GM18499 (cell line): ENCODE measurements around the gene FGG.
"Not testable (repeated sequence)": the region's sequence is repeated elsewhere in the genome, so short reads cannot be mapped to it uniquely, and the experiment has no call there.

Experiments used
- ATAC-seq: cut with Tn5 transposase; IDR thresholded peaks from one replicate; pipeline ENCODE4 v1.9.1; 2021; ENCODE audit warnings: moderate number of reproducible peaks; ENCODE audit not compliant: insufficient read depth, unreplicated experiment

FGG gene

DNA sequence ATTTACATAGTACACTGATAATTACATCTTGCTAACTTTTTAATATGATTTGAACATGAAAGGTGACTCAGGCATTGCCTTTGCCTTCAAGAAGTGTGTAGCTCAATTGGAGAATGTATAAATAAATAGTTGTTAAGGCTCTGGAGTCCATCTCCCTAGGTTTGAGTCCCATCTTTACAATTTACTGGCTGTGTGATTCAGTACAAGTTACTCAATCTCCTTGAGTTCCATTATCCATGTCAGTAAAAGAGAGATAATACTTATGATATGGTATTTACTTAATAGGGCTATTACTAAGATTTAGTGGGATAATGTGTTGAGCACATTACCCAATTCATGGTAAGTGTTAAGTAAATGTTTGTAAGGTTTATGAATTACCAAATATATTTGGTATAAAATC, 1.9 kb upstream of the FGG start:
- ATAC-seq: no peak

DNA sequence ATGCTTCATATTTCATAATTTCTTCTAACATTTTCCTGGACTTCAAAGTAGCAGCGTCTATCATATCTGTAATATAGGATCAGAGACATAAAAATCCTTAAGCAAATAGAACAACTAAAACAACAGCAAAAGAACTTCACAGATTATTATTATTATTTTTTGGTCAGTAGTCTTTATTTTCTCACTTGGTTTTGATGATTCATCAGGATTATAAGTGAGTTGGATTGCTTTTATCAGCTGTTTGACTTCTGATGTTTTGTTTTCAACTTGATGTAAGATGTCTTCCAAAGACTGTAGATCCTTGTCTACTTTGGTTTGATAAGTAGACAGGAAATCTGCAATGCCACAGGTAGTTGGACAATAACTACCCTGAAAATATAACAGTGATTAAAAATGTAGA, 623 bp downstream of the FGG start:
- no peak for ATAC-seq

DNA sequence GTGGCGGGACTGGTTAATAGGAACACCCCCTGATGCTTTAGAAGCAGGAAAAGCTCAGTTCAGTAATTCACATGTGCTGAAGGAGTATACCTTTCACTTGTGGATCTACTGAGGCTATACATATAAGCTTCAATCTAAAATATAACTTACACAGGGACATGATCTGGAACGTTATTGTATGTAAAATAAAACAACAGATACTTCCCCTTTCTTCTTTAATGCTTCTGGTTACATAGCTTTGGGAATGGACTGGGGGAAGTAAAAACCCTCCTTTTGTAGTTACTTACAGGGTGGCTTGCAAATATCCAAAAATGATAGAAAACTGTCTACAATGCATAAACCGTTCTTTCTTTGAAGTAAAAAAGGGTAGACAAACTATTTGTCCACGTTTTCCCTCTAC, 1.9 kb downstream of the FGG start:
- no peak for ATAC-seq

DNA sequence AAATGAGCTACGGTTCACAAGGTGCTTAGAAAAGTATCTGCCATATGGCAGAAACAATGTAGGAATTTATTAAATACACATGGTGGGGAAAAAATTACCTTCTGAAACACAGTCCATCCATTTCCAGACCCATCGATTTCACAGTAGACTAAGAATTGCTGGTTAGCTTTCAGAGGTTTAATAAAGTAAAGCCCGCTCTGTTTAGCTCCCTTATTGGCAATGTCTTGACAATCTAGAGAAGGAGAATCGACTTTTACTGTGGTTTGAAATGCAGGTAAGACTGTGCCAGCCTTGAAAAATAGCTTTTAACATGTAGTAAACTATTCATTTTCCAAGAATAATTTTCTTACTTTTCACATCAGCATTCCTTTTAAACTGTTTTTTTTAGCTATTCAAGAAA, 2.9 kb downstream of the FGG start:
- ATAC-seq: no peak

DNA sequence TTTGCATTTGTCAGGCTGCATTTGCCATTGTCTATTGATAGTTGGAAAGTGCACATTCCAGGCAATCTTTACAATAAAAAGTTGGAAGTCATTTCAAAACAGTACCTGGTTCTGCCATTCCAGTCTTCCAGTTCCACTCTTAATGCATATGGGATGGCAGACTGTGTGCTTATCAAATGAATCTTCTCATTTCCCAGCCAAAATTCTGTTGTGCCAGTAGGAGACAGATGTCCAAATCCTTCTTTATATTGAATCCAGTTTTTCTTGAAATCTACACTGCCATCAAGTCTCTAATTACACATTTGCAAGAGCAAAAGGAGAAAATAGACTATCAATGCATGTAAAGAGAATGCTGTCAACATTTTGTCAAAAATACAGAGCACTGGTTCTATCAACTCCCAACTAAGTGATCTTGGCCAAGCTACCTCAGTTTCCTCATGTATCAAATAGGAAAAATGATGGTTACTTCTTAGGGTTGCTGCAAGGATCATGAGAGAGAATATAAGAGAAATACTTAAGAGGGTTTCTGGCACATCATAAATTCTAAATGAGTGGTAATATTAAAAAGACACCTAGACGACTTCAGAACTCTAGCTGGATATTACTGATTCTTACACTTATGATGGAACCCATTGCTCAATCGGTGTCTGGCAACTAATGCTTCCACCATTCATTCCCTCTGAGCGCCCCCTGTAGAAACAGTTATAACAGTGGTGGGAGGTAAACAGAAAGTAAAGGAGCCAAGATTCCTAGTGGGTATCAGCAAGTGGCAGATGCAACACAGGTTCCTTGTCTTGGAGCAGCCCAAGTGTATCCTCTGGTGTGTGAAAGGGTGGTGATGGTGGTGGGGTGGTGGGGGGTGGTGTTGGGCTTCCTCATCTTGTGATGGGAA, 3.8 kb downstream of the FGG start:
- ATAC-seq: no peak

DNA sequence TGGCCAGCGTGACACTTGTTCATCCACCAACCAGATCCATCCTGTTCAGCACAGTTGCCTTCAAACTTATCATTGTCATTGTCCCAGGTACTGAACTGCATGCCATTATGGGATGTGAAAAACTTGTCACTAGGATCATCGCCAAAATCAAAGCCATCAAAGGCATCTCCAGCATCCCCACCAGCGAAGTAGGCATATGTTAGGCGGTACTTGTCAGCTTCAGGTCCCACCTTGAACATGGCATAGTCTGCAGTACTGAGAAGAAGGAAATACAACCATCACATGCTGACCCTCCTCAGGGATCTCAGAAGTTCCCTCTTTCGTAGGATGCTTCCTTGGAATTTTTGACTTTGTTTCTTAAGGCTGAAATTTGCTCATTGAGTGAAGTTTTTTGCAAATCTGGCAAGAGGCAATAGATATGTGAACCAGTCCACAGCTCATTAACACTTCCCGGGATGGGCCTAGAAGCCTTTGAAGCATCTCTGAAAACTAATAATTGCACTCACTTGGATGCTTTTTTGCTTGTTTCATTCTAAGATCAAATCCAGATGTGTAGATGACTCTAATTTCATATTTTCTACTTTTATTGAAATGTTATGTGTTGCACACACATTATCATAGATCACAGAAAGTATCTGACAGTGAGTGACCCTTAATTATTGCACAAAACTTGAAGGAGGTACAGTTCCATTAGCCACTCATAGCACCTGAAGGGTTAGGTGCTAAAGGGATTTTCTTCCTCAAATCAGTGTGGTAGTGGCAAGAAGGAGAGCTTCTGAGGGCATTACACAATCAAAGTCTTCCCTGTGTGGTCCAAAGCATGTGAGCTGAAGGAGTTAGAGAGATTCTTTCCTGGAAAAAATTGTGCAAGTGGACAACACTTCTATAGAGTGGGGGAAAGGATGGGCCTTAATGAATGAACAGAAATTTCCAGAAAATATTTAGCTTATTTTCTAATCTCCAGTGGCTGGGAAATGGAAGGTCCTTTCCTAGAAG, 5.4 kb downstream of the FGG start:
- no peak for ATAC-seq

DNA sequence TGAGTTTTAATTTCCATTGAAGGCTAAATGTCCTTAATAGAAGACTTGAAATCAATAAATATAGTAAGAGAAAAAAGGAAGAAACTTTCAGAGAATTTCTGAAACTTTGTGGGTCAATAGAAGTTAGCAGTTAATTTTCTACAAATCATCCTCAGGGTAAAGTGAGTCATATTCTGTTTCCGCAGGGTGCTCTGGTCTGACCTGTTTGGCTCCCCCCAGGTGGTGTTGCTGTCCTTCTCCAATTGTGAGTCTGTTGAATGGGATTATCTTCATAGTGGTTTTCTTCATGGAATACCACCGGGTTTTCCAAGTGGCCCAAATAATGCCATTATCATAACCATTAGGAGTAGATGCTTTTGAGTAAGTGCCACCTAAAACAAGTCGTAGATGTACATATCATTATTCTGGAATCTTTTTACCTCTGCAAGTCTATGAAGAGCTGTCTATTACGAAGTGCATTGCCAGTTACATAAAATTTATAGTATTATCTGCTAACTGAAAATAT, 7.7 kb downstream of the FGG start:
- no peak for ATAC-seq

DNA sequence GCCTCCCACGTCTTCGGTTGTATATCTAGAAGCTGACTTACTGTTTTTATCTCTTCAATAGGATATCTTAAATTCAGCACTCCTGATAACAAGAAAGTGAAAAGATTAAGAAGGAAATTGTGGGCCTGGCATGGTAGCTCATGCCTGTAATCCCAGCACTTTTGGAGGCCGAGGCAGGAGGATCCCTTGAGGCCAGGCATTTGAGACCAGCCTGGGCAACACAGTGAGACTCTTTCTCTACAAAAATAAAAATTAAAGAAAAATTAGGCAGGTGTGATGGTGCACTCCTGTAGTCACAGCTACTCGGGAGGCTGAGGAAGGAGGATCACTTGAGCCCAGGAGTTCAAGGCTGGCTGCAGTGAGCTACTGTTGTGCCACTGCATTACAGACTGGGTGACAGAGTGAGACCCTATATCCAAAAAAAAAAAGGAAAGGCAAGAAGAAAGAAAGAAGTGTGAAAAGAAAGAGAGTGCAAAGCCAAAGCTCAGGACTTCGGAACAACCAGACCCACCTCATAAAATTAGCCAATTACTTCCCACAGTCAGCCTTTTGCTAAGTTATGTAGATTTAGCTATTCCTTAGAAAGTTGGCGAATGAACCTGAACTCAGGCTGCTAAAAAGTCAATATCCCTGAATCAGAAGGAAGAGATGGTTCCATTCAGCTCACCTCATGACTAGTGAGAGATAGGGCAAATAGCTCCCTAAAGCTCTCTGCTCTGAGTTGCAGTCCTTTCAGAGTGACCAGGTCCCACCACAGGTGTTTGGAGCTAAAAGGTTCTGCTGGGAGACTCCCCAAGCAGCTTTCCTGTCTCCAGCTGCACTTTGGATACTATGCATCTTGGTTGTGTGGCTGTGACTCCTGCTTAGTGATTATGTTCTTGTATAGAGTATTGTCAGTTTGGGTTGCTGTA, 9.2 kb downstream of the FGG start:
- no peak for ATAC-seq

DNA sequence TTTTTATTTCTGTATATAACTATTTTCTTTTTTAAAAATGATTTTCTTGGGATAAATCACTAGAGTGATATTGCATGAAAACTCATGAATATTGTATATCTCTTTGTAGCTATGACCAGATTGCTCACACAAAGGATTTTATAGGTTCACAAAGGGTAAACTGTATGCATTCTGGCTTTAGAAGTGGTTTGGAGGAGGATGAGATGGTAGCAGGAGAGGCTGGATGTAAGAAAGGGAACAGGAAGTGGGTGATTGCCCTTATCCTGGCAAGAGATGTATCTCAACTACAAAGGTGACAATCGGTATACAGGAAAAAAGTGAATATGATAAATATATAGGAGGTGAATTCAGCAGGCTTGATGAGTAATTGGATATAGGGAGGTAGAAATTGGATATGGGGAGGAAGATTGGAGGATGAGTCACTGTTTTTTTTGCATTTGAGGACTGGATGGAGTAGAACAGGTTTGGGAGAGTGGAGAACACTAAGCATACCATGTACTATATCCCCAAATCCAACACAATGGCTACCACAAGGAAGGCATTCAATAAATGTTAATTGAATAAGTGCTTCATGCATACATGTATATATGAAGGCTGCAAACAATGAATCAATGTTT, 9.9 kb downstream of the FGG start:
- ATAC-seq: no peak

DNA sequence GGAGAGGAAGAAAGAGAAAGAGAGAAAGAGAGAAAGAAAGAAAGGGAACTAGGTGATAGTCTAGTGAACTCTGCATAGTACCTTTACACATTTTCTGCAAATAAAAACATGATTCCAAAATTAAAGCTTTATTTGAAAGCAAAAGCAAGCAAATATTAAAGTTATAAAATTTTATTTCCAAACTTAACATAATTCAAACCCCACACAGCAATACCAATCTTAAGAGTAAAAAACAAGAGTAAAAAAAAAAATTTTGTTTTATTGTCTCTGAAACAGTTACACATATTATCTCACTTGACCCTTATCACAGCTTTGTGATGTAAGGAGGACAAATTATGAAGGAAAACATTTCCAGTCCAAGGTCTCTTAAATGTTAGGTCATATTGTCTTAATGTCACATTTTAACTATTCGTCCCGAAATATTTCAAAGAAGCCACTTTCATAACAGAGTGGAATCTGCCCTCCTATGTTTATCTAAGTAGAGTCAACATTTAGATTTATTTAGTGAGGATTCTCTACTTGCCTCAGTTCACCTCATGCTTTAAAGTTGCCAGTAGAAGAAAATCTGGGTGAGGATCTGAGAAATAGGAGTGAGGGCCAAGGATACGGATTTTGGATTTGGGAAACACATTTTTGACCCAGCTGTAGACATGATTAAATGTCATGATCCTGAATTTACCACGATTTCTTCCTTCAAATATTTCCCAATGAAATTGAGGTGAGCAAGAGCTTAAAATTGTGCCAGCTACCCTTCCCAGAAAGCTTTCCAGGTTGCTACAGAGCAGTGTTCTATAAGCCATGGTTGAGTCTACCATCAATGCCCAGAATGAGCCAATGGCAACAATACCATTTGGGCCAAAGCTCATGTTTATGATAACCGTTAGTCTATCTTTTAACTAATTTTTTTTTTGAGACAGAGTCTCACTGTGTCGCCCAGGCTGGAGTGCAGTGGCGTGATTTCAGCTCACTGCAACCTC, 14.4 kb downstream of the FGG start:
- ATAC-seq: no peak

DNA sequence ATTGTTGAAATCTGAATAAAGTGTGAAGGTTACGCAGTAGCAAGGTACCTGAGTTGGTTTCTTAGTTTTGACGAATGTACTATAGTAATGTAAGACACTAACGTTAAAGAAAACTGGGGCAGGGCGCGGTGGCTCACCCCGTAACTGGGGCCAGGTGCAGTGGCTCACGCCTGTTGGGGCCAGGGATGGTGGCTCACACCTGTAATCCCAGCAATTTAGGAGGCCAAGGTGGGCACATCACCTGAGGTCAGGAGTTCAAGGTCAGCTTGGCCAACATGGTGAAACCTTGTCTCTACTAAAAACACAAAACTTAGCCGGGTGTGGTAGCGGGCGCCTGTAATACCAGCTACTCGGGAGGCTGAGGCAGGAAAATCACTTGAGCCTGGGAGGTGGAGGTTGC, 15.2 kb downstream of the FGG start:
- ATAC-seq: not testable (repeated sequence)

DNA sequence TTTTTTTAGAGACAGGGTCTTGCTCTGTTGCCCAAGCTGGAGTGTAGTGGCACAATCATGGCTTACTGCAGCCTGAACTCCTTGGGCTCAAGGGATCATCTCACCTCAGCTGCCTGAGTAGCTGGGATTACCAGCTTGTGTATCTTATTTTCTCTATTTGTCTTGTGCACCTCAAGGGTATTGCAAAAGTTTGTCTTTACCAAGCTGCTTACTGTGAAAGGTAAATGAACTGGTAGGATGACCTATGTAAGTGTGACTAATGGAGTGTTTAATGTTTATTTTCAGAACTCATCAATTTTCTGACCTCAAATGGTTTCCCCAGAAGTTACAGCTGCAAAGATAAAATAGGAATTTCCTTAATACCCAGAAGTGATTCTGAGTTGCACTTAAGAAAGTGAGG, 16.6 kb downstream of the FGG start:
- no peak for ATAC-seq

DNA sequence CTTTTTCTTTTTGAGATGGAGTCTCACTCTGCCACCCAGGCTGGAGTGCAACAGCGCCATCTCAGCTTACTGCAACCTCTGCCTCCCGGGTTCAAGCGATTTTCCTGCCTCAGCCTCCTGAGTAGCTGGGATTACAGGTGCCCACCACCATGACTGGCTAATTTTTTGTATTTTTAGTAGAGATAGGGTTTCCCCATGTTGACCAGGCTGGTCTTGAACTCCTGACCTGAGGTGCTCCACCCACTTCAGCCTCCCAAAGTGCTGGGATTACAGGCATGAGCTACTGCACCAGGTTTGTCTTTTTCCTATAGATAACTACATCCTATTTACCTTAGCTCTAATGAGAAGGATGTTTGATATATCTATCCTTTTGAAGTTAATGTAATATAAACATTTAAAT, 18.1 kb downstream of the FGG start:
- ATAC-seq: not testable (repeated sequence)

DNA sequence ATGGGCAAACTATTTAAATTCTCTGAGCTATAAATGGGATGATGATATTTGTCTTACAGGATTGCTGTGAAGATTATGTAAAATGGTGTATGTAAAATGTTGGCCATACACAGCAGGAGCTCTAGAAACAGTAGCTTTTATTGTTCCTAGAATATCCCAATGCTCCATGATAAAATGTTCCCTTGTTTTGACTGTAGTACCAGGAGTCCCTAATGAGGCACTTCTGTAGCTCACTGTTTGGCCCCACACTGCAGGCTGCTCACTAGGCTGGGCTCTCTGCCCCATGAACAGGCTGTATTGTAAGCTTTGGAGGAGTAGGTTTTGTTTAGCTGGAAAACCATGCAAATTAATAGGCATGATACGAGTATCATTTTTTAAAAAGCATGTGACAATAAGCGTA, 18.6 kb downstream of the FGG start:
- ATAC-seq: no peak

DNA sequence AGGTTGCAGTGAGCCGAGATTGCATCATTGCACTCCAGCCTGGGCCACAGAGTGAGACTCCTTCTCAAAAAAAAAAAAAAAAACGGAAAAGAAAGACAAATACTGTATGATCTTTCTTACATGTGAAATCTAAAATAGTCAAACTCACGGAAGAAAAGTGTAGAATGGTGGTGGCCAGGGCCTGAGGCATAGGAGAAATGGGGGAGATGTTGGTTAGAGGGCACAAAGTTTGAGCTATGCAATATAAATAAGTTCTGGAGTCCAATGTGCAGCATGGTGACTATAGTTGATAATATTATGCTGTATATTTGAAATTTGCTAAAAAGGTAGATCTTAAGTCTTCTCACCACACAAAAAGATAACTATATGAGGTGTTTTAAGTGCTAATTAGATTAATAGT, 20.6 kb downstream of the FGG start:
- no peak for ATAC-seq

DNA sequence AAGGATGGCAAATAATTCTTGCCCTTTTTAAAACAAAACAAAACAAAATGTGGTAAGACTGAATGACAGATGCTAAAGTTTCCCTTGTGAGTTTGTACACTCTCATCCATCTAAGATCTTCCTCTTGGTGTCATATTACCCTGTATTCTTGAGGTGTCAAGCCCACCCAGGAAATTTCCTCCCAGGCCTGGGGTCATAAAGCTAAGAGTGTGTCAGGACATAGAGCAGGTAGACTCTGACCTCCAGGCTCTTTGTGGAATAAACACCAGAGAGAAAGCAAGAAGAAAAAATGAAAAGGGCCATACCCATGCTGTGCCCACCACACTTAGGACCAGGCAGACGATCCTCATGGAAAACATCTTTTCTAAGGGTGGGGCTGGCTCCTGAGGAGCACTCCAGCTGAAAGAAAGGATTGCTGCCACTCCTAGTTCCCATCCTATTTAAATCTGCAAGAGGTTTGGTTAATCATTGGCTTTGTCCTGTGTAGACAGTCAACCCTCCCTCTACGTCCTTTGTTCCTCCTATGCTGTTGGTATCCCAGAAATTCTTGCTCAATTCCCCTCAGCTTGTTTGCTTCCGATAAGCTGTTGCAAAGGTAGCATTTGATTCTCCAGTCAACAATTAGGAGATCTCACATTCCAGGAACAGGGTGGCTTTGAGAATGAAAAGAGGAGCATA, 22.0 kb downstream of the FGG start, which contains the start of gene FGA:
Gene FGA (minus strand): TSS at position 414 of the 678 bp plus-strand sequence. CDS start 55 bp downstream, at position 359.
- no peak for ATAC-seq

DNA sequence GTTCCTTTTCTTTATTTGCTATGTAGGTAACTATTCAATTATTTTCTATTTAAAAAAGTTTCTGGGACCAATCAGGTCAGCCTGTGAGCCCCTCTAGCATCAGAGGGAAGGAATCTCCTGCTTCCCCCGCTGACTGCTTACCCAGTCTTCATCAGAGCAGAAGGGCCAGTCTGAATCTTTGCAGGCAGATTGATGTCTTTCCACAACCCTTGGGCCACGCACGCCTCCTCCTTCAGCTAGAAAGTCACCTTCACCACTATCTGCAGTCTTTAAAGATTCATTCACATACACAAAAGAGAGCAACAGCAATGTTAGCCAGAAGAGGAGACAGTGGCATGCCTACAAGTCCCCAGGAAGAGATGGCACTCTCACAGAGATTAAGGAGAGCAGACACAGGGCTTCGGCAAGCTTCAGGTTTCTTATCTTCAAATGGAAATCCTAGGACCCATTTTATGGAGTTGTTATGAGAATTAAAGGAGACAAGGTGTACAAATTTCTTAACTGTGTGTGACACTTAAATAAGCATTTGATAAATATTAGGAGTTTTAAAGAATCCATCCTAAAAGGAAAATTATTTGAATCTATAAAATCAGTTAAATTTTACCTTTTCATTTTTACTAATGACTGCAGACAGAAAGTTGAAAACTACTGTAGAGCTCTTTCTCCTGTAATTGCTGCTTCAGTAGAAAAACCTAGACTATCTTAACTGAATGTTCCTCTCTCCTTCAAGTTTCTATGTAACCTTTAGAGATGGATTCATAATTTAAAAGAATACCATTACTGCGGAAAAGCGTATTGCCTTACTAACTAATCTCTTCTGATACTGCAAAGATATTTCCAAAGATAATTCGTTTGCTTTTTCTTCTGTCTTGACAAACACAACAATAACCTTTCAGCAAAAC, 22.9 kb downstream of the FGG start:
- ATAC-seq: no peak
